DND-41 (cell line): ENCODE data around the gene NFASC.

Source experiments
- ATAC-seq: fragments of 200-7000 bp; cut with Tn5 transposase; 3 replicates; pipeline ENCODE4 v1.9.1; 2021; ENCODE audit warnings: low read depth; ENCODE audit not compliant: insufficient read depth
- DNase-seq: peaks from one replicate; pipeline ENCODE4 v3.0.0-alpha.2; 2020
- H2AFZ ChIP-seq: 2 replicates; pipeline ENCODE4 v1.6.0; 2012; ENCODE audit warnings: low read depth, low read length
- H3K27ac ChIP-seq: 2 replicates; pipeline ENCODE4 v1.5.1; 2012; ENCODE audit warnings: low read length, inconsistent platforms
- H3K27me3 ChIP-seq: fragments of 200-600 bp; sonication (generic); 2 replicates; pipeline ENCODE4 v1.6.0; 2012; ENCODE audit warnings: low read length, mild to moderate bottlenecking, inconsistent platforms; ENCODE audit not compliant: insufficient read depth, poor library complexity
- H3K36me3 ChIP-seq: 2 replicates; pipeline ENCODE4 v1.5.1; 2012; ENCODE audit warnings: low read length, inconsistent platforms; ENCODE audit not compliant: insufficient read depth
- H3K4me1 ChIP-seq: 2 replicates; pipeline ENCODE4 v1.5.1; 2012; ENCODE audit warnings: mild to moderate bottlenecking, low read length; ENCODE audit not compliant: insufficient read depth
- H3K4me2 ChIP-seq: 2 replicates; pipeline ENCODE4 v1.6.0; 2012; ENCODE audit warnings: mild to moderate bottlenecking, moderate library complexity, low read length, inconsistent platforms; ENCODE audit not compliant: insufficient read depth
- H3K4me3 ChIP-seq, 2 experiments: fragments of 200-600 bp in 1 of 2; shearing (Covaris generic) in 1 of 2; 2 replicates each; pipeline ENCODE4 v1.5.1; 2012 to 2016; ENCODE audit warnings: inconsistent platforms in 2 of 2, low read length in 2 of 2, mild to moderate bottlenecking in 2 of 2, low read depth in 1 of 2, moderate library complexity in 1 of 2
- H3K79me2 ChIP-seq: 2 replicates; pipeline ENCODE4 v1.6.0; 2012; ENCODE audit warnings: low read length, inconsistent platforms; ENCODE audit not compliant: insufficient read depth
- H3K9ac ChIP-seq: 2 replicates; pipeline ENCODE4 v1.6.0; 2012; ENCODE audit warnings: low read depth, mild to moderate bottlenecking, inconsistent platforms, low read length, moderate library complexity
- H3K9me3 ChIP-seq: 2 replicates; pipeline ENCODE4 v1.5.1; 2012; ENCODE audit warnings: low read length, moderate library complexity, mild to moderate bottlenecking, inconsistent platforms; ENCODE audit not compliant: insufficient read depth, severe bottlenecking
- H4K20me1 ChIP-seq: 2 replicates; pipeline ENCODE4 v1.6.0; 2012; ENCODE audit warnings: low read length; ENCODE audit not compliant: insufficient read depth
- CTCF ChIP-seq: IDR thresholded peaks from 2 replicates; pipeline ENCODE4 v1.5.1; 2012; ENCODE audit warnings: borderline replicate concordance, low read length, moderate library complexity, mild to moderate bottlenecking; ENCODE audit not compliant: poor library complexity, severe bottlenecking; ENCODE audit errors: extremely low read depth
- EZH2 ChIP-seq: IDR thresholded peaks from 3 replicates; pipeline ENCODE4 v1.6.1; 2012; ENCODE audit warnings: borderline replicate concordance, low read depth, mild to moderate bottlenecking, moderate library complexity, low read length, inconsistent platforms; ENCODE audit not compliant: severe bottlenecking

Gene NFASC

GRCh38 chr1:205015241-205015640 lies 144.6 kb downstream of the NFASC start:
- H3K4me2 ChIP-seq, result no peak overlapping the region
- no peaks in the 10 kb centered on the region for H3K79me2 ChIP-seq
- no peaks in the 10 kb centered on the region for H3K9me3 ChIP-seq
- no peak overlapping the region for H2AFZ ChIP-seq
- no peak for DNase-seq
- H3K9ac ChIP-seq, result no peak overlapping the region
- no peaks in the 10 kb centered on the region for H3K4me1 ChIP-seq
- H4K20me1 ChIP-seq, result 0 out of 2 replicates have a peak, but pooled peaks cover 3% of the 10 kb centered on the region
- TF ChIP-seq EZH2, result no peak
- no peak for TF ChIP-seq CTCF
- H3K27ac ChIP-seq, result no peak overlapping the region
- no peak for ATAC-seq
- no peak overlapping the region for H3K4me3 ChIP-seq
- no peaks in the 10 kb centered on the region for H3K36me3 ChIP-seq
- peaks cover 28% of the 10 kb centered on the region for H3K27me3 ChIP-seq

GRCh38 chr1:205016075-205016474 lies 145.4 kb downstream of the NFASC start:
- Histone ChIP-seq H3K9ac (no peak overlapping the region), H3K36me3 (no peaks in the 10 kb centered on the region), H4K20me1 (0 out of 2 replicates have a peak, but pooled peaks cover 3% of the 10 kb centered on the region), H3K4me2 (no peak overlapping the region), H3K4me1 (no peaks in the 10 kb centered on the region), H3K79me2 (no peaks in the 10 kb centered on the region), H3K27me3 (peaks cover 33% of the 10 kb centered on the region), H3K27ac (no peak overlapping the region), H3K9me3 (no peaks in the 10 kb centered on the region), H3K4me3 (no peak overlapping the region), H2AFZ (no peak overlapping the region)
- TF ChIP-seq EZH2 (no peak), CTCF (no peak)
- DNase-seq (no peak), ATAC-seq (no peak)

GRCh38 chr1:205016584-205016983 lies 145.9 kb downstream of the NFASC start:
- Histone ChIP-seq H3K27me3 (peaks cover 38% of the 10 kb centered on the region), H3K79me2 (no peaks in the 10 kb centered on the region), H2AFZ (no peak overlapping the region), H3K9ac (no peak overlapping the region), H3K36me3 (no peaks in the 10 kb centered on the region), H3K4me2 (no peak overlapping the region), H3K4me3 (no peak overlapping the region), H4K20me1 (0 out of 2 replicates have a peak, but pooled peaks cover 3% of the 10 kb centered on the region), H3K9me3 (no peaks in the 10 kb centered on the region), H3K27ac (no peak overlapping the region), H3K4me1 (no peaks in the 10 kb centered on the region)
- ATAC-seq, result no peak
- TF ChIP-seq CTCF, result no peak
- no peak for TF ChIP-seq EZH2
- DNase-seq, result no peak

GRCh38 chr1:205017001-205017400 lies 146.3 kb downstream of the NFASC start:
- no peak for DNase-seq
- Histone ChIP-seq H3K4me2 (no peak overlapping the region), H3K9ac (no peak overlapping the region), H3K79me2 (no peaks in the 10 kb centered on the region), H2AFZ (no peak overlapping the region), H3K9me3 (no peaks in the 10 kb centered on the region), H3K27ac (no peak overlapping the region), H3K4me1 (no peaks in the 10 kb centered on the region), H4K20me1 (0 out of 2 replicates have a peak, but pooled peaks cover 3% of the 10 kb centered on the region), H3K4me3 (no peak overlapping the region), H3K27me3 (peaks cover 40% of the 10 kb centered on the region), H3K36me3 (no peaks in the 10 kb centered on the region)
- ATAC-seq, result no peak
- TF ChIP-seq CTCF, result no peak
- TF ChIP-seq EZH2, result no peak
